22Rv1 (cell line): Measurements from ENCODE around the gene NKX6-2.

Source experiments
- ZFX ChIP-seq: fragments of 450-650 bp; IDR thresholded peaks from 2 replicates; pipeline ENCODE4 v1.6.1; 2017; ENCODE audit warnings: antibody characterized with exemption, borderline replicate concordance
- TF ChIP-seq, protein P1 (sequence below): fragments of 450-650 bp; IDR thresholded peaks from 2 replicates; pipeline ENCODE4 v1.5.1; 2017; ENCODE audit warnings: mild to moderate bottlenecking

DNA sequence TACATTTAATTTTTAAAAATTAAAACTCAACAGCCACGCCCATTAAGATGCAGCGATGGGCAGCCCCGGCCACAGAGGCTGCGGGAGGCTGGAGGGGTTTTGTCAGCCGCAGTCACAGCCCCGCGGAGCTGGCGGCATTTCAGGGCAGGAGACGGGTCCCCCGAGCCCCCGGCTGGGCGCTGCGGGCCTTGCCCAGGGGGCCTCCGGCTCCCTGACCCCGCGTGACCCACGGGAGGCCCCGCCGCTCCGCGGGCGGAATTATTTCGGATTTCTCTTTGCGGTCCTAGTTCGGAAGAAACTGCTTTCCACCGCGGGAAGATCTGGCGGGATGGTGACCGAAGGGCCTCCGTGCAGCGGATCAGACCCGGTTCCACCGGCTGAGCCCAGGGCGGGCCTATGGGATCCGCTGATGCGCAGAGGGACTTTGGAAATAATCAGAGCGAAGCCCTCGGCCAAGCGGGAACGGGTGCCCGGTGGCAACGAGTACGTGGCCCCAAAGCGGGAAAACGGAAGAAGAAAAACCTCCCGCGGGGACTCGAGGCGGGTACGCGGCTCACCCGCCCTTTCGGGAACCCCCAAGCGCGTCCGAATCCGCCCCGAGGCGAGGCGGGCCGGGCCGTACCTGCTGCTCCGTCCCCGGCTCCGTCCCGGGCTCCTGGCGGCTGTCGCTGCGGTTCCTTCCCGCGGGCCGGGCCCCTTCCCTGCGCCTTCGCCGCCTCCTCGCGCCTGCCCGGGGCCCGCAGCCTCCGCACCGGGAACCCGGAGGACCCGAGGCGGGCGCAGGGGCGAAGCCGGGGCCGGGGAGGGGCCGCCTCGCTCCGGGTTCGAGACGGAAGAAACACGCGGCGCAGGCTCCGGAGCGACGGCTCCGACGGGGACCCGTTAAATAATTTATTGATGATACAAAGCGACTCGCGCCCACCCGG, 1.7 kb downstream of the NKX6-2 start:
- TF ChIP-seq, protein P1, sequence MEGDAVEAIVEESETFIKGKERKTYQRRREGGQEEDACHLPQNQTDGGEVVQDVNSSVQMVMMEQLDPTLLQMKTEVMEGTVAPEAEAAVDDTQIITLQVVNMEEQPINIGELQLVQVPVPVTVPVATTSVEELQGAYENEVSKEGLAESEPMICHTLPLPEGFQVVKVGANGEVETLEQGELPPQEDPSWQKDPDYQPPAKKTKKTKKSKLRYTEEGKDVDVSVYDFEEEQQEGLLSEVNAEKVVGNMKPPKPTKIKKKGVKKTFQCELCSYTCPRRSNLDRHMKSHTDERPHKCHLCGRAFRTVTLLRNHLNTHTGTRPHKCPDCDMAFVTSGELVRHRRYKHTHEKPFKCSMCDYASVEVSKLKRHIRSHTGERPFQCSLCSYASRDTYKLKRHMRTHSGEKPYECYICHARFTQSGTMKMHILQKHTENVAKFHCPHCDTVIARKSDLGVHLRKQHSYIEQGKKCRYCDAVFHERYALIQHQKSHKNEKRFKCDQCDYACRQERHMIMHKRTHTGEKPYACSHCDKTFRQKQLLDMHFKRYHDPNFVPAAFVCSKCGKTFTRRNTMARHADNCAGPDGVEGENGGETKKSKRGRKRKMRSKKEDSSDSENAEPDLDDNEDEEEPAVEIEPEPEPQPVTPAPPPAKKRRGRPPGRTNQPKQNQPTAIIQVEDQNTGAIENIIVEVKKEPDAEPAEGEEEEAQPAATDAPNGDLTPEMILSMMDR = no peak
- no peak for TF ChIP-seq ZFX
